Measurements from ENCODE around the gene LRRC58.
"Not testable (repeated sequence)": the region's sequence is repeated elsewhere in the genome, so short reads cannot be mapped to it uniquely, and the experiment has no call there.

The LRRC58 gene

GRCh38 chr3:120338517-120338916, 10.6 kb downstream of the LRRC58 start:
- DNase-seq: no peak

GRCh38 chr3:120332646-120333045, 16.5 kb downstream of the LRRC58 start:
- DNase-seq: no peak

GRCh38 chr3:120331076-120331475, 18.1 kb downstream of the LRRC58 start:
- DNase-seq: no peak

GRCh38 chr3:120326784-120327183, 22.4 kb downstream of the LRRC58 start:
- DNase-seq: no peak

GRCh38 chr3:120324190-120324589, 25.0 kb downstream of the LRRC58 start:
- no peak for DNase-seq

GRCh38 chr3:120323761-120324160, 25.4 kb downstream of the LRRC58 start:
- not testable (repeated sequence) for DNase-seq

- DNase-seq: no peak
These were observed 37.0 kb downstream of the LRRC58 start for GRCh38 chr3:120311863-120312794.

GRCh38 chr3:120306519-120307455, 42.4 kb downstream of the LRRC58 start:
- no peak for DNase-seq

GRCh38 chr3:120304616-120305015, 44.5 kb downstream of the LRRC58 start:
- no peak for DNase-seq

GRCh38 chr3:120302361-120302760, 46.8 kb downstream of the LRRC58 start:
- DNase-seq: no peak

- DNase-seq: no peak
These were observed 48.2 kb downstream of the LRRC58 start for GRCh38 chr3:120300971-120301370.

- no peak for DNase-seq
These were observed 49.8 kb downstream of the LRRC58 start for GRCh38 chr3:120299403-120299802.

- DNase-seq: no peak
These were observed 50.2 kb downstream of the LRRC58 start for GRCh38 chr3:120298996-120299395.

- DNase-seq: not testable (repeated sequence)
These were observed 57.6 kb downstream of the LRRC58 start for GRCh38 chr3:120291552-120291951.

- no peak for DNase-seq
These were observed 59.5 kb downstream of the LRRC58 start for GRCh38 chr3:120289636-120290035.

GRCh38 chr3:120286465-120286864, 62.7 kb downstream of the LRRC58 start:
- DNase-seq: no peak

GRCh38 chr3:120285508-120285841, 63.7 kb downstream of the LRRC58 start:
- DNase-seq: no peak

- no peak for DNase-seq
These were observed 64.2 kb downstream of the LRRC58 start, which contains the start of gene GPR156 for GRCh38 chr3:120284747-120285507. Gene GPR156, minus strand, starts transcription at chr3:120285222. Its CDS starts 41,124 bp downstream, at chr3:120244098.

GRCh38 chr3:120281261-120281660, 67.9 kb downstream of the LRRC58 start:
- DNase-seq: no peak

GRCh38 chr3:120280566-120280965, 68.6 kb downstream of the LRRC58 start:
- DNase-seq: no peak

- no peak for DNase-seq
These were observed 69.1 kb downstream of the LRRC58 start for GRCh38 chr3:120280026-120280425.

GRCh38 chr3:120276767-120277166, 72.4 kb downstream of the LRRC58 start:
- DNase-seq: no peak

GRCh38 chr3:120275618-120276017, 73.5 kb downstream of the LRRC58 start:
- DNase-seq: no peak
